SIG-M5 (cell line): ENCODE measurements around the gene PSMC2.

Source experiments
- DNase-seq: peaks from one replicate; lab custom pipeline; 2025; lab: John Stamatoyannopoulos, UW

The PSMC2 gene

DNA sequence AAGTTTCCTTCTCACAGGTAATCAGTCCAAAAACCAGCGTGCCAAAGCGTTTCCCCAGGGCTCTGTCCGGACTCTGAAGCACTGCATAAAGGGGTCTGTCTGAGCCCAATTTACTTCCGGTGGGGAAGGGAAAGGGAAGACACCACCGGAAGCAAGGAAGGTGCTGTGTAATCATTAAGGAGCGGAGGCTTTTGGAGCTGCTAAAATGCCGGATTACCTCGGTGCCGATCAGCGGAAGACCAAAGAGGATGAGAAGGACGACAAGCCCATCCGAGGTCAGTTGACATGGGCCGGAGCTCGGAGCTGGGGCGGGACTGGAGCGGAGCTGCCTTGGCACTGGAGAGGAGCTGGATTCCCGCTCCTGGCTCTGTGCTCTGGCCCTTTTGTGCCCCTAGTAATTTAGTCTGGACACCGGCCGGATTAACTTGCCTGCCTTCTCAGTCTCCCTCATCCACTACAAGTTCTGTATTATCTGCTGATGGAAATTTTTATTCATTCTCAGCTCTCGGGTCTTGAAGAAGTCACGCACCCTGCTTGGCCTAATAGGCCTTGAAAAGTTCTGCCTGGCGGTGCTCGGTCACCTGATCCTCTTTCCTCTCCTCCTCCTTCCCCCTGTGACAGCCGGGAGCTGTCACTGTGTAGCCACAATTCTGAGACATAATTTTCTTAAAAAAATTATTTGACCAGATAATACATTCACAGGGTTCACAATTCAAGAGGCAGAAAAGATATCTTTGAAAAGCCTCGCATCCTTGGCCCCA is at the start of gene PSMC2:
Gene PSMC2, plus strand, starts transcription at position 137 of the 761 bp plus-strand sequence. Its CDS starts 69 bp downstream, at position 206.
- peak; percentile 29 for DNase-seq

DNA sequence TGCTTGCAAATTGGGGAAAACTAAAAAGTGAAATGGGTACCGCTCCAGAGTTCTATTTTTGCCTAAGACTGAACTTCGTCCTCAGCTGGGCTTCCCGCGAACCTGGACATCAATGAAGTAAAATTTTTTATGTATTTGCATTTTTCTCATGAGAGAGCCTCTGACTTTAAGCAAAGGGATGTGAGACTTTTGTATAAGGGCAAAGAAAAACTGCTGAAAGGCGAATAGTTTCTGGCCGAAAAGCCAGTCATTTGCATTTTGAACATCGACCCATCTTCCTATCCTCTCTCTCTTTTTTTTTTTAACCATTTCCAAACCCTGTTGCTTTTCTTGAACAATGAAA is 49.6 kb upstream of the PSMC2 start:
- DNase-seq, result no peak

DNA sequence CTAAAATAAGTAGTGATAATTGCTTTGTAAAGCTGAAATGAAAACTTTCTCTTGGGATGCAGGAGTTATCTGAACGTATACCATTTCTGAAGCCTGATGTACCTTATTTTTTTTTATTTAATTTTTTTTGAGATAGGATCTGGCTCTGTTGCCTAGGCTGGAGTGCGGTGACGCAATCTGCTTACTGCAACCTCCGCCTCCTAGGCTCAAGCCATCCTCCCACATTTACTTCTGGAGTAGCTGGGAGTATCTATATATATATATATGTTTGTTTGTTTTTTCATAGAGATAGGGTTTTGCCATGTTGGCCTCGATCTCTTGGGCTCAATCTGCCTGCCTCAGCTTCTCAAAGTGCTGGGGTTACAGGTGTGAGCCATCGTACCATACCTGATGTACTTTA is 47.8 kb upstream of the PSMC2 start:
- no peak for DNase-seq

DNA sequence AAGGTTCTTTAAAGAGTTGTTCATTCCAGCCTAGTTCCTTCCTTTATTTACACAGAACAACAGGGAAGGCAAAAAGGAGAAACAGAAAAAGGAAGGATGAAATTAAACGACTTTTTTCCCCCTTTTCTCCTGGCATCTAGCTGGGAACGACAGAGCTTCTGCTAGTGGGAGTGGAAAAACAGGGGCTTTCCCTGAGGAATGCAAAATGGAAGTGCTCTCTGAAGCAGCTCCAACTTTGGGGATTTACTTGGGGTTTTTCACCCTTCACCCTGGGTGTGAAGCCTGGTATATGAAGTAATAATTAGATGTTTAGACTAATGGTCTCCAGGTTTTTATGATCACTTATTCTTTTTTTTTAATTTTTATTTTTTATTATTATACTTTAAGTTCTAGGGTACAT is 46.0 kb upstream of the PSMC2 start:
- DNase-seq, result no peak

DNA sequence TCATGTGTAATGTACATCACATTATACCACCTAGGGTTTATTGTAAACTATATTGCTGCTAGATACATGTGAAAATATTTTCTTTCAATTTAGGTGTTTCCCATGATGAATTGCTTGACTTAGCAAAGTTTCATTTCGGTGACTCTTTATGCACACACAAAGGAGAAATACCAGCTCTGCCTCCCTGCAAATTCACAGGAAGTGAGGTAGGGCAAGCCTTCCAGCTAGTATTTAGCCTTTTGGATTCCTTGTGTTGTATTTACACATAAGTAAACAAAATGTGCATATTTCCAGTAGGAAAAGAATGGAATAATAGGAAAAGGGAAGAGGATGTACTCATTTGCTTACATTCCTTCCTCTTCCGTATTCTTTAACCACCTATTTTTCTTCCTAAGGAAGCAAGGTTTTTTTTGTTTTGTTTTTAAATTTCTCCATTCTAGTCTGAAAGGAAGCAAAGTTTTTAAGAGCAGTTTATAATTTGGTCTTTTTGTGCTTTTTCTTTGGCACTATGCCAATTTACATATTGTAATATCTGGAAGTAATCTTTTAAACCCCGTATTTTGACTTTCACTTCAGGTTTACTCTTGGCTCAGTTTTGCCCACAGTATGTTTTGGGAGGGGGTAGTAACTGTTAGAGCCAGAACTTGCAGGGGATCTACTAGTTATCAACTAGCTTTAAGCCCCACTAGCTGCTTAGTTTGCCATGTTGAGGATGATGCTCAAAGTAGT is 39.8 kb upstream of the PSMC2 start:
- no peak for DNase-seq

DNA sequence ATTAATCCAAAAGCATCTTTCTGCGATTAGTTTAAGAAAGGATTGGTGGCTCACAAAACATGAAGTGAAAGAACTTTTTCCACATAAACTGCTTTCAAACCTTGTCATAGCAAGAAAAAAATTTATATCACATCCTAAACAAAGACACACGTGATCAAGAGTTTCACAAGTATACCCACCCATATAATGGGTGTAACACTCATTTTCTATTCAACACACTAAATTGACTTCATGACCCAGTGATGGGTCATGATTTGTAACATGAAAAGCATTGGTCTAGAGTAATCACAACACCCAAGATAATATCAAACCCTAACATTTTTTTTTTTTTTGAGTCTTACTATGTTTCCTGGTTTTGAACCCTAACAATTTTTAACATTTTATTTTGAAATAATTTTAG is 32.6 kb upstream of the PSMC2 start:
- no peak for DNase-seq

DNA sequence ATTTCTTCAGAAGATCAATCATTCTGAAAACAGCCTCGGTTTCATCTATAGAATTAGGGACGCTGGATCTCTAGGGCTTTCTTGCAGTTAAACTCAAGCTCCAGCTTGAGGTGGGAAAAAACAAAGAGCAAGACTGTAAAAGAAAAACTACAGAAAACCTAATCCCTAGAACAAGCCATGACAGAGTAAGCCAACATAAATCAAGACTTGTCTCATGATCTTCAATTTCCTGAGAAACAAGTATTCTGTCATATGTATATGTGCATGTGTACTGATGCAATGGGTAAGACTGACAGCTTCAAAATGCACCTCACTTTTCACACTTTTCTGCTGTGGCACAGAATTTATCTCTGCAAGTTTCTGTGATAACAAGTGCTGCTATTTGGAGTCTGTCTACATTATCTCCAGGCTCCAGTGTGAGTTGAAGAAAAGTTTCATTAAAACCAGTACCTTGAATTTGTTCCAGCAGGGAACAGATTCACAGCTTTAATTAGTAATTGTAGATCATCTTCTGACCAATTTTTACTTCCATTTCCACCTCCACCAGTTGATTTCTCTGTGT is 31.0 kb upstream of the PSMC2 start:
- DNase-seq, result no peak

DNA sequence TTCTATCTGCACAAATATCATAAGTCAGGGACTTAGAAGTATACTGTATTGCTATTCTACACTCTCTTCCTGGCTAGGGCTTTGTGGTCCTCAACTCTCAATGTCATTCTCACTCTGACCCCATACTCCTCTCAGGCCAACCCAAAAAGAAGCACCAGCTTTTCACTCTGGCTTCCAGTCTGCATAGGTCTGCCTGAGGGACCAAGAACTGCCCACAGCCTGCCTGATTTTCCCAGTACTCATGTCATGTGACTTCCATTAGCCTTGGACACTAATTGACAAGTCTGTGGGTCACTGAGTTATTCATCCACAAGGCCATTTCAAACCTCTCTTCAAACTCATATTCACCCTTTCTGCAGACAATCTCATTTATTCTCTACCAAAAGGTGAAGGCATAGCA is 30.4 kb upstream of the PSMC2 start:
- DNase-seq, result no peak

DNA sequence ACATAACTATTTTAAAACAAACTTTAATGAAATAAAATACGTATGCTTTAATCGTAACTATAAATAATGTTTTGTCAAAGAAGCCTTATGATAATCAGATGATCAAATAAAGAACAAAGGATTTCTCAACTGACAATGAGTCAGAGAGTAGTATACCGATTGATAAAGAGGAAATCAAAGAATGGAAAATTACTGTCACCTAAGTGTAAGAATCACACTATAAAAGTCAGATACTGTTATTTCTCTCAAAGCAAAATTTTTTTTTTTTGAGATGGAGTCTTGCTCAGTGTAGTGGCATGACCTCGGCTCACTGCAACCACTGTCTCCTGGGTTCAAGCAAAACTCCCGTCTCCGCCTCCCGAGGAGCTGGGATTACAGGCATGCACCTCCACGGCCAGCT is 21.7 kb upstream of the PSMC2 start:
- no peak for DNase-seq

DNA sequence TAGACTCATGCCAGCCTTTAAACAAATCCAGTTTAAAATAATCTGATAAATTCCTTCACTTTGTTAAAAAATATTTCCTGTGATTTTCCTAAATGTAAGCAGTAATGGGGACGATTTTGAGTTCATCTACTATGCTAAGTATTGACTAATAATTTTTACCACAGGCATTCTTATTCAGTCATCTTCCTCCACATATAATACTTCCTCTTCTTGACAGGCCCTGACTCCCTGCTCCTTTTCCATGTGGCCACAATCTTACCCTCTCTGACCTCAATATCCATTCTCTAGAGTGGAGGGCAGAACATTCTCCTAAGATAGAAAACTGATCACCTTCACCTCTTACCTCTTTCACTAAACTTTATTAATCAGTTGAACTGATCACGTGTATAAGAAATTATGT is 10.7 kb upstream of the PSMC2 start:
- no peak for DNase-seq

DNA sequence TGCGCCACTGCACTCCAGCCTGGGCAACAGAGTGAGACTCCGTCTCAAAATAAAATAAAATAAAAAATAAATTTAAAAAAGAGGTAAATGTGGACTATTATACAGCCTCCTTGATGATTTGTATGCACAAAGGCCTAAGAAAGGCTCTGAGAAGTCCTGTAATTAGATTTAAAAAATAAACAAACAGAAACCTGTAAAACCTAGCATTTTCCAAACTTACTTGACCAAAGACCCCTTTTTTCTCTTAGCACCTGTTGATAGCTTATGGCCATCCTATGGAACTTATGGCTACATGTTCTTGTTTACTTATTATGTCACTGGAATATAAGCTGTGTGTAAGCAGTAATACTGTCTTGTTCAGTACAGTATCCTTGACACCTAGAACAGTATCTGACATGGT is 8.6 kb upstream of the PSMC2 start:
- no peak for DNase-seq

DNA sequence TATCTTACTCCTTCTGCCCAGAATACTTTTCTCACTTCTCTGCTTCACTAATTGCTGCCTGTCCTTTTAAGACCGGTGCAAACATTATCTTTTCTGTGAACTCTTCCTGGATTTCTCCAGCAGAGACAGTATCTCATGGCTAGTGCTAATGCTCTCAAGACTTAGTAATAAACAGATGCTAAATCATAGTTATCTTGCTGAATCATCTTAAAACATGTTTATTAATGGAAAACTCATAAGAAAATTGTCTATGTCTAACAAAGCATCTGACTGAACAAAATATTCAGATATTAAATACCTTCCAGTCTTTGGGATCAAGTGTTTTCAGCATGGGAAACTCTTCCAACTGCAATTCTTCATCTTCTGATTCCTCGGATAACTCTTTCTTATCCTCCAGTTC is 6.0 kb upstream of the PSMC2 start:
- no peak for DNase-seq

DNA sequence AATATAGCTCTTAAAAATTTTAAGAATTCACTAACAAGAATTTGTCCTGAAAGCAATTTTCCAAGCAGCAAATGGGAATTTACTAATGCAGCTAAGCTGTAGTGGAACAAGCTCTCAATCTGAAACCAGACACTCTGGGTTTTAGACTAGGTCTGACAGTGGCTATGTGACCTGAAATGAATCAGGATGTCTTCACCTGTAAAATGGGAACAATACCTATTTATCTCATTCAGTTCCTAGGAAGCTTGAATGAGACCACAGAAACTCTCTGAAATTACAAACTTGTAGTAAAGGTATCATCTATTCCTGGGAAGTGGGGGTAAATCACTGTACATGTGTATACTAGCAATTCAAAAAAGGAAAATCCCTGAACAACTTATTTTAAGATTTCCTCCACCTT is 4.1 kb upstream of the PSMC2 start:
- no peak for DNase-seq

DNA sequence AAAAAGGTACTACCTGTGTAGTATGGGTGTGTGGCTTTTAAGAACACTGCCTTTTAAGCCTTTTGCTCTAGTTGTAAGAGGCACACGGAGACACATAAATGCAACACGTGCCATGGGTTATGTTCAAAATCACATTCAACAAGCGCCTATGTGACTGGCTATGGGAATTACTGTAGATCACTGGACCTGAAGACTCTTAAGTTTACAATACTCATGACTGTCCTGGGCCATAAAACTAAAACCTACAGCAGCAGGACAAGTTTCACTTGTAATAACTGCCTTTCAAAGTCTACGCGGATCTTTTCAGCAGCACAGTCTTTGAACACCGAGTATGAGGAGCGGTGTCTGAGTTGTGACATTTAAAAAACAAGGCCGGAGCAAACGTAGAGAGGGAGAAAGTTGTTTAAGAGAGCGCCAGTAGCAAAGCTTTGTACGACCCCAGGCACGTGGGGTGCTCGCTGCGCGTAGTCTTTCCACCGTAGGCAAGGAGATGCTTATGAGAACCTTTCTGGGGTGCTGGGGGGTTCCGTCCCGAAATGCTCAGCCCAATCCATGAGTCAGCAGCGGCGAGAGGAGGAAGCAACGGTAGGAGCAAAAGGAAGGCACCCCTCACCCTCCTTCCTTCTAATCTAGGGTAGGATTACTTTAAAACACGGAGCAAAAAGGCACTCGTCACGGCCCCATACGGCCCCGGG is 3.5 kb upstream of the PSMC2 start:
- no peak for DNase-seq

DNA sequence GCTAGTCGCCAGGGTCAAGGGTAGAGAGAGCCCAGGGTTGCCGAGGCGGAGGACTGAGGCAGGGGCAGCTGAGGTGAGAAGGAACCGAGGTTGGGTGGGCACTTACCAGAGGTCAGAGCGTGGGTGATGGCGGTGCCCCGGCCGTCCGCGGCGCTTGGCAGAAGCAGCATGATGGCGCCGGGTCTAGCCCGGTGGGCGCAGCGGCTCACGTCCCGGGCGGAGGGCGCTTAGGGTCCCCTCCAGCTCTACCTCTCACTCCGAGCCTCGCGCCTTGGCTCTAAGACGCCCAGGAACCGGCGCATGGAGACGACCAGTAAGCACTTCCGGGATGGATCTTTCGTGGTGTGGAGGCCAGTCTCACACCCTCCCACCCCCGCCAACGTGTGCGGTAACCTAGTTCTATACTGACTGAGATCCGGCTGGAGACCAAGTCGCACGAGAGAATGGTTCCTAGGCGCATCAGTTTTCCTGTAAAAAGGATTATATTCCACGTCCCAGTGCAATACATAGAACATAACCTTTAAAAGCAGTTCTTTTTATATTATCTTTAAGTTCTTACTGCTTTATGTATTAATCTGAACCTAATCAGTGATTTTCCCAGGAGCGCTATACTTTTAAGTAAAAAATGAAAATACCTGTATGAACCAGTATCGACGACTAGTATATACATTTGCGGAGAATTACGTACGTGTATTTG is 2.8 kb upstream of the PSMC2 start, which contains the start of gene DNAJC2:
Gene DNAJC2, minus strand, starts transcription at position 315 of the 697 bp plus-strand sequence. Its CDS starts 145 bp downstream, at position 170.
- DNase-seq, result peak; percentile 46

DNA sequence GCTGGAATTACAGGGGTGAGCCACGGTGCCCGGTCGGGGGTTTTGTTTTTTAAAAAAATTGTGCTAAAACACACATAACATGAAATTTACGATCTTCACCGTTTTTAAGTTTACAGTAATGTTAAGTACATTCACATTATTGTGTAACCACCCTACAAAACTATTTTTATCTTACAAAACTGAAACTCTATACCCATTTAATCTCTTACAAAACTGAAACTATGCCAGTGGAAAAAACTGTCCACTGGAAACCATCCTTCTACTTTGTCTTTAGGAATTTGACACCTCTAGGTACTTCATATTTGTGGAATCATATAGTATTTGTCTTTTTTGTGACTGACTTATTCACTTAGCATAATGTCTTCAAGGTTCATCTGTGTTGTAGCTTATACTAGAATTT is 1.0 kb upstream of the PSMC2 start:
- no peak for DNase-seq

DNA sequence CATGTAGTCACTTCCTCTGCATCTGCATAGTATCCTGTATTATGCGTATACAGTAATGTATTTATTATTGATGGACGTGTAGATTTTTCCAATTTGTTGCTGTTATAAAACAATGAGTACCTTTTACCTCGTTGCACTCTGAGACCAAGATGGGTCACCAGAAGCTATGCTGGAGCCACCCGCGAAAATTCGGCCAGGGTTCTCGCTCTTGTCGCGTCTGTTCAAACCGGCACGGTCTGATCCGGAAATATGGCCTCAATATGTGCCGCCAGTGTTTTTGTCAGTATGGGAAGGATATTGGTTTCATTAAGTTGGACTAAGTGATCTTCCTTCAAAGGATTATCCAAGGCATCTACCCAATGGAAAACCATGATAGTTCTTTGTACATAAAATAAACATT is 1.0 kb downstream of the PSMC2 start:
- no peak for DNase-seq

DNA sequence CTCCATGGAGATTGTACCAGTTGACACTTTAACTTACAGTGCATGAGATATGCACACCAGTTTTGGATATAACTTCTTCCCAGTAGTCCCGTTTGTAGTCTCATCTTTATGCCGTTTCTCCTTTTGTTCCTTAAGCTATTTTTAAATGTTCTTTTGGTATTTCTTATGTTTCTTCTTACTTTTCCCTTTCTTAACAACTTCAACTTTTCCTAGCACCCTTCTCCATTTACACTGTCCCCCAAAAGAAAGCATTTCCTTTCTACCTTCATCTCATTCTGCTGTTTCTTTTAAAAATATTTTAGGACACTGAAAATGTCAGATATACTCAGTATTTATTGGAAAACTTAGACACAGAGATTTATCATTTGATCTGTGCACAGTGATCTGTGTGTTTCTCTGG is 1.5 kb downstream of the PSMC2 start:
- DNase-seq, result no peak

DNA sequence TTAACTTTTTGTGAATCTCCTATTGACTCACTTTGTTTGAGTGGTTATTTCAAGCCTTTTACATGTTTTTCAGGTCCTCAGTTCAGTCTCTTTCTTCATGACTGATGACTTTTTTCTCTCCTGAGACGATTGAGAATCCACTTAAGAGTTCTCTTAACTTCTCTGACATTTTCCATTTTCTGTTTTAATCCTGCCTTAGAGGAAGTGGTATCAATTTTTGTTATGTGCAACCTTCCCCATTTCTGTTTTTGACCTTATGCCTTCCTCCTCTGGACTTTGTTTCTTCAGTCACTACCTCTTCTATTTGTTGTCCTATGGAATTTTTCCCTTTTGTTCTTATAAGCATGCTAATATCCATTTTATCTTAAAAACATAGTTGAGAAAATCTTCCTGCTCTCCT is 2.4 kb downstream of the PSMC2 start:
- DNase-seq, result no peak

DNA sequence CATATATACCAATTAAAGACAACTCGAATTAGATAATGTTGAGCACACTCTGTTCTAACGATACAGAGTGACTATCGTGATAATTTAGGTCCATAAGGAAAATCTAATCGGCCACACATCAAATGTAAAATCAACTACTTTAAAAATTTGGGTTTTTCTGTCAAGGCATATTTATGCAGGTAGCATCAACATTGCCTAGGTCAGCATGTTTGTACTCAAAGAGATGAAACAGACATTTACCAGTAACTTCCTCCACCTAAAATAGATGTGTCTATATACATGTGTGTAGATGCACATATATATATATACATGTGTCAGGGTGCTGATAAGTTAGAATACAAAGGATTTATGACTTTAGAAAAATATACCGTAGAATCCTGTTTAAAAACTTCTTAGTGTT is 22.0 kb downstream of the PSMC2 start:
- DNase-seq, result no peak

DNA sequence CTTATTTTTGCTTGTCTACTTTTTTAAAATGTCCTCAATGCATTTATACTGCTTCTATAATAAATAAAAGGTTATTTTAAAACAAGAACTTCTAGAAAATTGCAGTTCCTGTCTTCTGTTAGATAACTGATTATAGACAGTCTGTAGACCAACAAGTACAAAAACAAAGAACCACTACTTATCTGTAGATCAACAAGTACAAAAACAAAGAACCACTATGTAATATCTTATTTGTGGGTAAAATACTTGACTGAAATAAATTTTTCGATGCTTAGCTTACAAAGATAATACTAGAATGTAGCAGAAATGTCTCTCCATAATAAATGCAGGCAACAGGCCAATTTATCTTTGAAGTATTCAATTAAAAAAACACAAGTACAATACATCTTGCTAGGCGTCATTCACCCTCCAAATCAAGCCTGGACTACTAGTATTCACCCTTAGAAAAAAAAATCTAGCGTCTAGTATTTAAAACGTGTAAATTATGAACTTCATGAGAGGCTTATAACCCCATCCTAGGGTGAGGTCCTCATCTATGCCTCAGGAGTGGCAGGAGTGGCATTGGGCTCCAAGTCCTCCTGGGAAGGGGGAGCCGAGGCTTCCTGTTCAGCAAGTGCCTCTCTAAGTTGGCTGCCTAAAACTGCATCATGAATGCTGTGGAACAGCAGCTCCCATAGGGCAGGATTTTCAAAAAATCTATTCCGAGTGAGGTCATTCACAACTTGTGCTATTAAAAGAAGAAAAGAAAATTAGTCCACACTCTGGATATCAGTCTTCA is 26.6 kb downstream of the PSMC2 start:
- DNase-seq, result no peak
